HEK293T (cell line): ENCODE results near the gene PCNX3.

Experiments used
- CTCF ChIA-PET: fragments of 350-600 bp; formaldehyde crosslinking; extraction: SDS; loops from one replicate; lab custom pipeline; 2021; ENCODE audit warnings: antibody characterized with exemption, inconsistent platforms; lab: Yijun Ruan, JAX
- POLR2A ChIA-PET: fragments of 350-600 bp; formaldehyde crosslinking; extraction: SDS; loops from one replicate; lab custom pipeline; 2020; ENCODE audit warnings: antibody characterized with exemption, inconsistent platforms; lab: Yijun Ruan, JAX
- DNase-seq: peaks from one replicate; pipeline ENCODE4 v3.0.0; 2012; ENCODE audit warnings: mixed read lengths; ENCODE audit errors: extremely low spot score
- ARNT ChIP-seq: fragments of 450-650 bp; IDR thresholded peaks from 2 replicates; pipeline ENCODE4 v1.6.1; 2017; ENCODE audit warnings: mild to moderate bottlenecking
- BHLHE40 ChIP-seq: fragments of 450-650 bp; IDR thresholded peaks from 2 replicates; pipeline ENCODE4 v1.6.1; 2016; ENCODE audit warnings: mild to moderate bottlenecking, moderate library complexity, borderline replicate concordance
- CTBP1 ChIP-seq: fragments of 450-650 bp; IDR thresholded peaks from 2 replicates; pipeline ENCODE4 v1.6.1; 2016; ENCODE audit warnings: borderline replicate concordance
- ELF4 ChIP-seq: fragments of 450-650 bp; IDR thresholded peaks from 2 replicates; pipeline ENCODE4 v1.6.1; 2017; ENCODE audit warnings: antibody characterized with exemption
- FOXA1 ChIP-seq: fragments of 450-650 bp; IDR thresholded peaks from 2 replicates; pipeline ENCODE4 v1.6.1; 2016; ENCODE audit warnings: mild to moderate bottlenecking
- FOXK2 ChIP-seq: fragments of 450-650 bp; IDR thresholded peaks from 2 replicates; pipeline ENCODE4 v1.6.1; 2016; ENCODE audit warnings: mild to moderate bottlenecking
- FOXM1 ChIP-seq: fragments of 450-650 bp; IDR thresholded peaks from 2 replicates; pipeline ENCODE4 v1.6.1; 2017; ENCODE audit warnings: mild to moderate bottlenecking, borderline replicate concordance
- HDGF ChIP-seq: fragments of 450-650 bp; IDR thresholded peaks from 2 replicates; pipeline ENCODE4 v1.6.1; 2017; ENCODE audit warnings: antibody characterized with exemption, borderline replicate concordance
- L3MBTL2 ChIP-seq: fragments of 450-650 bp; conservative IDR thresholded peaks from 2 replicates; pipeline ENCODE4 v1.6.1; 2016; ENCODE audit warnings: mild to moderate bottlenecking
- LEF1 ChIP-seq: fragments of 450-650 bp; IDR thresholded peaks from 2 replicates; pipeline ENCODE4 v1.6.1; 2017; ENCODE audit warnings: mild to moderate bottlenecking, borderline replicate concordance
- NFRKB ChIP-seq: fragments of 450-650 bp; IDR thresholded peaks from 2 replicates; pipeline ENCODE4 v1.6.1; 2016; ENCODE audit warnings: mild to moderate bottlenecking, moderate library complexity
- SP1 ChIP-seq: fragments of 450-650 bp; IDR thresholded peaks from 2 replicates; pipeline ENCODE4 v1.6.1; 2017
- SUZ12 ChIP-seq: fragments of 450-650 bp; IDR thresholded peaks from 2 replicates; pipeline ENCODE4 v1.6.1; 2016; ENCODE audit warnings: mild to moderate bottlenecking
- TARDBP ChIP-seq: fragments of 450-650 bp; IDR thresholded peaks from 2 replicates; pipeline ENCODE4 v1.6.1; 2016
- ZNF384 ChIP-seq: fragments of 450-650 bp; IDR thresholded peaks from 2 replicates; pipeline ENCODE4 v1.6.1; 2016
- TF ChIP-seq, protein P1 (sequence below): fragments of 450-650 bp; IDR thresholded peaks from 2 replicates; pipeline ENCODE4 v1.6.1; 2016

The PCNX3 gene

DNA sequence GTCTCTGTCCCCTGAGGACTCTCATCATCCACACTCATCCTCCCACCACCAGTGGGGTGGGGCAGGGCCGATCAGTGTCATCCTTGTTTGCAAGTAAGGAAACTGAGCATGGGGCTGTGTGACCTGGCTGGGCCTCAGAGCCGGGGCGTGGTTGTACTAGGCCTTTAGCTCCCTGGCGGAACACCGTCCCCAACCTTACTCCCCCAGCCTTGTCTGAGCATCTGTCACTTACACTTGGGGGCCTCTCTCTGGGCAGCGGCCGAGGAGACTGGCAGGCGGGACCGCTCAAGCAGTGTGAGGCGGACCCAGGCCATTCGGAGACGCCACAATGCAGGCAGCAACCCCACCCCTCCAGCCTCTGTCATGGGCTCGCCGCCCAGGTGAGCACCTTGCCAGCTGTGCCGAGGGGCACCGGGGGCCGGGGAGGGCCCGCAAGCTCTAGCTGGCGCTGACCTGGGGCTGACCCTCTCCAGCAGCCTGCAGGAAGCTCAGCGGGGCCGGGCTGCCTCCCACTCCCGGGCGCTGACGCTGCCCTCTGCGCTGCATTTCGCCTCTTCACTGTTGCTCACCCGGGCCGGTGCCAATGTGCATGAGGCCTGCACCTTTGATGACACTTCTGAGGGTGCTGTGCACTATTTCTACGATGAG lies 3.8 kb downstream of the PCNX3 start:
- no peak for DNase-seq
- POLR2A ChIA-PET = interaction anchor here (0.9 to 1.5 kb wide), 2 partner anchors 18 to 196 kb away, joined by 3 to 4 read pairs; partner anchors contain the start of gene SIPA1
- TF ChIP-seq ELF4 (no peak), SP1 (no peak), FOXM1 (no peak), FOXA1 (no peak), NFRKB (no peak), FOXK2 (no peak), TARDBP (no peak), LEF1 (no peak), ARNT (no peak), L3MBTL2 (no peak), ZNF384 (no peak), SUZ12 (no peak), BHLHE40 (no peak), HDGF (no peak), CTBP1 (no peak)
- TF ChIP-seq, protein P1, sequence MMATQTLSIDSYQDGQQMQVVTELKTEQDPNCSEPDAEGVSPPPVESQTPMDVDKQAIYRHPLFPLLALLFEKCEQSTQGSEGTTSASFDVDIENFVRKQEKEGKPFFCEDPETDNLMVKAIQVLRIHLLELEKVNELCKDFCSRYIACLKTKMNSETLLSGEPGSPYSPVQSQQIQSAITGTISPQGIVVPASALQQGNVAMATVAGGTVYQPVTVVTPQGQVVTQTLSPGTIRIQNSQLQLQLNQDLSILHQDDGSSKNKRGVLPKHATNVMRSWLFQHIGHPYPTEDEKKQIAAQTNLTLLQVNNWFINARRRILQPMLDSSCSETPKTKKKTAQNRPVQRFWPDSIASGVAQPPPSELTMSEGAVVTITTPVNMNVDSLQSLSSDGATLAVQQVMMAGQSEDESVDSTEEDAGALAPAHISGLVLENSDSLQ = no peak
- CTCF ChIA-PET = no interaction called here

DNA sequence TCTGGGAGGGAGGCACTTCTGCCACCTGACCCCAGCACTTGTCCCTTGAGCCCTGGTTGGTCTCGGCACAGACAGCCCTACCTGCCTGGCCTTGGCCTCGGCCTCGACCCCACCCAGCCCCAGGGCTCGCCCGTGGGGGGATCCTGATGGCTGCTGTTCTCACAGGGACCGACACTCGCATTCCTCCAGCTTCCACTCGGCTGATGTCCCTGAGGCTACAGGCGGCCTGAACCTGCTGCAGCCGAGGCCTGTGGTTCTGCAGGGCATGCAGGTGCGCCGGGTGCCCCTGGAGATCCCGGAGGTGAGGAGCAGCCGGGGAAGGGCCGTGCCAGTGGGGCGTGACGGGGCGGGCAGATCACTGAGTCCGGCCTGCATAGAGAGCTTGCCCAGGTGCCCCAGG lies 5.1 kb downstream of the PCNX3 start:
- DNase-seq = no peak
- ChIA-PET POLR2A (no interaction called here), CTCF (no interaction called here)
- TF ChIP-seq CTBP1 (no peak), ELF4 (no peak), SP1 (no peak), FOXK2 (no peak), FOXA1 (no peak), L3MBTL2 (no peak), LEF1 (no peak), ZNF384 (no peak), NFRKB (no peak), BHLHE40 (no peak), SUZ12 (no peak), TARDBP (no peak), HDGF (no peak), ARNT (no peak), FOXM1 (no peak)
- TF ChIP-seq, protein P1 = no peak

GRCh38 chr11:65621460-65621859 lies 5.9 kb downstream of the PCNX3 start:
- DNase-seq = no peak
- TF ChIP-seq SUZ12 (no peak), L3MBTL2 (no peak), NFRKB (no peak), SP1 (no peak), HDGF (no peak), FOXK2 (no peak), ELF4 (no peak), FOXM1 (no peak), LEF1 (no peak), ZNF384 (no peak), BHLHE40 (no peak)
- TF ChIP-seq, protein P1 = no peak
- POLR2A ChIA-PET = no interaction called here
- CTCF ChIA-PET = no interaction called here

- DNase-seq = no peak
- no peak for TF ChIP-seq HDGF
- TF ChIP-seq ELF4 = no peak
- no peak for TF ChIP-seq TARDBP
- TF ChIP-seq SP1 = no peak
- ChIA-PET CTCF (no interaction called here), POLR2A (no interaction called here)
Measured at GRCh38 chr11:65622011-65622410, 6.4 kb downstream of the PCNX3 start.

- ChIA-PET CTCF (no interaction called here), POLR2A (interaction anchor here (1.1 to 1.9 kb wide), 2 partner anchors 8 to 15 kb away, joined by 3 to 7 read pairs; partner anchors contain the start of gene SIPA1)
- no peak for TF ChIP-seq L3MBTL2
- no peak for TF ChIP-seq FOXA1
- TF ChIP-seq, protein P1 = no peak
- no peak for TF ChIP-seq FOXK2
- TF ChIP-seq ELF4 = no peak
- TF ChIP-seq SP1 = no peak
- no peak for TF ChIP-seq LEF1
- TF ChIP-seq FOXM1 = no peak
- no peak for TF ChIP-seq BHLHE40
- no peak for TF ChIP-seq TARDBP
- no peak for TF ChIP-seq ZNF384
- no peak for TF ChIP-seq CTBP1
- DNase-seq = no peak
Measured at GRCh38 chr11:65623177-65623576, 7.6 kb downstream of the PCNX3 start.
